ENCODE measurements around the gene PPM1F.

Gene PPM1F

GRCh38 chr22:21975273-21975672 lies 22.6 kb upstream of the PPM1F start:
- DNase-seq (ENCODE audit: low spot score): no peak

GRCh38 chr22:21974058-21974649 lies 21.5 kb upstream of the PPM1F start:
- DNase-seq (ENCODE audit: low spot score): no peak

GRCh38 chr22:21972806-21973205 lies 20.2 kb upstream of the PPM1F start:
- no peak for DNase-seq (ENCODE audit: low spot score)

- DNase-seq (ENCODE audit: low spot score): peak; percentile 14
Observed at GRCh38 chr22:21972293-21972779, 19.7 kb upstream of the PPM1F start.

- no peak for DNase-seq (ENCODE audit: low spot score)
Observed at GRCh38 chr22:21971858-21972275, 19.2 kb upstream of the PPM1F start.

- DNase-seq (ENCODE audit: low spot score): no peak
Observed at GRCh38 chr22:21970800-21971617, 18.4 kb upstream of the PPM1F start.

GRCh38 chr22:21970037-21970799 lies 17.6 kb upstream of the PPM1F start:
- DNase-seq (ENCODE audit: low spot score): no peak

- DNase-seq (ENCODE audit: low spot score): no peak
Observed at GRCh38 chr22:21968452-21969129, 15.9 kb upstream of the PPM1F start.

GRCh38 chr22:21967693-21968271 lies 15.1 kb upstream of the PPM1F start:
- DNase-seq (ENCODE audit: low spot score): no peak

GRCh38 chr22:21966643-21967516 lies 14.2 kb upstream of the PPM1F start:
- DNase-seq (ENCODE audit: low spot score): no peak

- no peak for DNase-seq (ENCODE audit: low spot score)
Observed at GRCh38 chr22:21965762-21966288, 13.2 kb upstream of the PPM1F start.

- DNase-seq (ENCODE audit: low spot score): no peak
Observed at GRCh38 chr22:21964918-21965484, 12.4 kb upstream of the PPM1F start.

- DNase-seq (ENCODE audit: low spot score): no peak
Observed at GRCh38 chr22:21964234-21964633, 11.6 kb upstream of the PPM1F start.

- no peak for DNase-seq (ENCODE audit: low spot score)
Observed at GRCh38 chr22:21963790-21964211, 11.2 kb upstream of the PPM1F start.

GRCh38 chr22:21963286-21963685 lies 10.6 kb upstream of the PPM1F start:
- no peak for DNase-seq (ENCODE audit: low spot score)

GRCh38 chr22:21962655-21962949 lies 10.0 kb upstream of the PPM1F start:
- no peak for DNase-seq (ENCODE audit: low spot score)

- no peak for DNase-seq (ENCODE audit: low spot score)
Observed at GRCh38 chr22:21961886-21962654, 9.4 kb upstream of the PPM1F start.

GRCh38 chr22:21961127-21961867 lies 8.6 kb upstream of the PPM1F start:
- no peak for DNase-seq (ENCODE audit: low spot score)
